Liver (tissue), 9 donors: ENCODE data around the gene CCM2L. TPM values are rescaled to one million over a fixed set of nuclear protein-coding genes. Genes with fewer than 3 reads are reported as not detected.

ENCODE experiments used
- DNase-seq: peaks from one replicate; pipeline ENCODE4 v3.0.0-alpha.2; 2017; ENCODE audit warnings: low spot score
- H3K27ac ChIP-seq, 2 donors: one replicate each; pipeline ENCODE4 v1.7.0; 2013; ENCODE audit warnings: inconsistent platforms in 2 of 2, low read length in 2 of 2, control low read depth in 1 of 2, low read depth in 1 of 2, mild to moderate bottlenecking in 1 of 2
- H3K27me3 ChIP-seq, 4 donors: one replicate each; pipeline versions ENCODE4 v1.6.1 to v1.7.0; 2013; ENCODE audit warnings: low read length in 3 of 4, inconsistent platforms in 1 of 4, mild to moderate bottlenecking in 1 of 4, moderate library complexity in 1 of 4; ENCODE audit not compliant: control insufficient read depth in 4 of 4, insufficient read depth in 4 of 4
- H3K36me3 ChIP-seq, 4 donors: one replicate each; pipeline versions ENCODE4 v1.6.1 to v1.7.0; 2013; ENCODE audit warnings: low read length in 3 of 4, mild to moderate bottlenecking in 3 of 4, low read depth in 1 of 4, moderate library complexity in 1 of 4; ENCODE audit not compliant: control insufficient read depth in 4 of 4, insufficient read depth in 3 of 4
- H3K4me1 ChIP-seq, 4 donors: one replicate each; pipeline versions ENCODE4 v1.6.1 to v1.7.0; 2013; ENCODE audit warnings: low read length in 3 of 4, mild to moderate bottlenecking in 3 of 4, moderate library complexity in 1 of 4; ENCODE audit not compliant: control insufficient read depth in 4 of 4, insufficient read depth in 4 of 4
- H3K4me3 ChIP-seq, 3 donors: one replicate each; pipeline versions ENCODE4 v1.6.1 to v1.7.0; 2013; ENCODE audit warnings: low read length in 3 of 3, control low read depth in 1 of 3, low read depth in 1 of 3, mild to moderate bottlenecking in 1 of 3
- H3K9ac ChIP-seq, 2 donors: one replicate each; pipeline ENCODE4 v1.7.0; 2013; ENCODE audit warnings: low read length in 2 of 2, mild to moderate bottlenecking in 2 of 2, moderate library complexity in 2 of 2, control low read depth in 1 of 2, low read depth in 1 of 2
- H3K9me3 ChIP-seq, 4 donors: one replicate each; pipeline versions ENCODE4 v1.6.1 to v1.7.0; 2013; ENCODE audit warnings: low read length in 3 of 4; ENCODE audit not compliant: control insufficient read depth in 4 of 4
- ATF3 ChIP-seq: IDR thresholded peaks from 2 replicates; pipeline ENCODE4 v1.6.1; 2016; ENCODE audit warnings: antibody characterized with exemption
- EGR1 ChIP-seq, 2 donors: IDR thresholded peaks; 2 replicates each; pipeline ENCODE4 v1.6.1; 2016 to 2018; ENCODE audit warnings: antibody characterized with exemption in 2 of 2, low read depth in 2 of 2
- FOXA1 ChIP-seq: IDR thresholded peaks from 2 replicates; pipeline ENCODE4 v1.6.1; 2016; ENCODE audit warnings: antibody characterized with exemption
- FOXA2 ChIP-seq: IDR thresholded peaks from 2 replicates; pipeline ENCODE4 v1.6.1; 2016; ENCODE audit warnings: antibody characterized with exemption
- GABPA ChIP-seq, 2 donors: IDR thresholded peaks in 1 of 2; conservative IDR thresholded peaks in 1 of 2; 2 replicates each; pipeline ENCODE4 v1.6.1; 2016; ENCODE audit warnings: antibody characterized with exemption in 2 of 2, mild to moderate bottlenecking in 1 of 2, moderate library complexity in 1 of 2
- HNF4A ChIP-seq, 2 donors: conservative IDR thresholded peaks; 2 replicates each; pipeline ENCODE4 v1.6.1; 2016; ENCODE audit warnings: antibody characterized with exemption in 2 of 2, mild to moderate bottlenecking in 2 of 2
- HNF4G ChIP-seq: IDR thresholded peaks from 2 replicates; pipeline ENCODE4 v1.6.1; 2016; ENCODE audit warnings: antibody characterized with exemption
- JUND ChIP-seq, 2 donors: IDR thresholded peaks; 2 replicates each; pipeline ENCODE4 v1.6.1; 2016; ENCODE audit warnings: antibody characterized with exemption in 2 of 2
- NR2F2 ChIP-seq: IDR thresholded peaks from 2 replicates; pipeline ENCODE4 v1.6.1; 2016; ENCODE audit warnings: antibody characterized with exemption
- RAD21 ChIP-seq, 2 donors: IDR thresholded peaks; 2 replicates each; pipeline ENCODE4 v1.6.1; 2016; ENCODE audit warnings: antibody characterized with exemption in 2 of 2, mild to moderate bottlenecking in 2 of 2
- SP1 ChIP-seq: IDR thresholded peaks from 2 replicates; pipeline ENCODE4 v1.6.1; 2018; ENCODE audit warnings: antibody characterized with exemption, mild to moderate bottlenecking
- TAF1 ChIP-seq: conservative IDR thresholded peaks from 2 replicates; pipeline ENCODE4 v1.6.1; 2016; ENCODE audit warnings: antibody characterized with exemption, mild to moderate bottlenecking
- YY1 ChIP-seq: IDR thresholded peaks from 2 replicates; pipeline ENCODE4 v1.6.1; 2016; ENCODE audit warnings: antibody characterized with exemption, mild to moderate bottlenecking
- WGBS: extraction: QIAGEN DNeasy Blood & Tissue Kit; methylation state at CpG from one replicate; pipeline ENCODE4 v1.1.7; 2013; 5-methylcytosine and 5-hydroxymethylcytosine counted together
- polyA plus RNA-seq, 2 donors: library from polyadenylated mRNA; stranded (reverse) in 1 of 2; unstranded in 1 of 2; fragments of 200-250 nt in 1 of 2; fragments of >200 nt in 1 of 2; fragmentation: Nextera tagmentation in 1 of 2; extraction: Ambion mirVana in 1 of 2; gene quantifications; one replicate each; pipeline versions ENCODE4 v1.2.1 to v1.2.3, GENCODE V29; 2013 to 2015
- total RNA-seq, 2 donors: library from RNA; depleted of rRNA; stranded (reverse); fragments of >200 nt; gene quantifications; one replicate each; pipeline ENCODE4 v1.2.3, GENCODE V29; 2014
- TF ChIP-seq, protein P1 (sequence below): IDR thresholded peaks from 2 replicates; pipeline ENCODE4 v1.6.1; 2016; ENCODE audit warnings: antibody characterized with exemption
- TF ChIP-seq, protein P2 (sequence below): fragments of 150-350 bp; IDR thresholded peaks from 2 replicates; pipeline ENCODE4 v1.5.1; 2017; ENCODE audit warnings: improper control_type of control experiment, low read depth, low read length; ENCODE audit not compliant: missing input control
- TF ChIP-seq, protein P3 (sequence below): IDR thresholded peaks from 2 replicates; pipeline ENCODE4 v1.6.1; 2016; ENCODE audit warnings: antibody characterized with exemption, mild to moderate bottlenecking
- donor health status: healthy.
- donor health status: healthy.
- donor health status: healthy.
- donor health status: healthy.
- donor health status: healthy.

CCM2L gene
- total and polyA plus RNA-seq, 4 donors = 0.31 to 2.1 (median 1.2) TPM

- H3K4me1 ChIP-seq = no peaks in the 10 kb centered on the region
- DNase-seq = no peak
- no peaks in the 10 kb centered on the region for H3K9me3 ChIP-seq
- no peak overlapping the region for H3K4me3 ChIP-seq
- TF ChIP-seq FOXA1 (no peak), NR2F2 (no peak), EGR1 (IDR thresholded peaks at IDR 0.05; ENCODE audit: low read depth in 2 of 2) (no peak)
- H3K27ac ChIP-seq = peak overlapping the region; percentile 2 to 66
- H3K27me3 ChIP-seq = no peaks in the 10 kb centered on the region
- no peaks in the 10 kb centered on the region for H3K36me3 ChIP-seq
- H3K9ac ChIP-seq = no peak overlapping the region
- 74% methylated on average over 4 of the region's 4 CpGs for WGBS
Measured at GRCh38 chr20:32063695-32064094, 53.5 kb downstream of the CCM2L start.

DNA sequence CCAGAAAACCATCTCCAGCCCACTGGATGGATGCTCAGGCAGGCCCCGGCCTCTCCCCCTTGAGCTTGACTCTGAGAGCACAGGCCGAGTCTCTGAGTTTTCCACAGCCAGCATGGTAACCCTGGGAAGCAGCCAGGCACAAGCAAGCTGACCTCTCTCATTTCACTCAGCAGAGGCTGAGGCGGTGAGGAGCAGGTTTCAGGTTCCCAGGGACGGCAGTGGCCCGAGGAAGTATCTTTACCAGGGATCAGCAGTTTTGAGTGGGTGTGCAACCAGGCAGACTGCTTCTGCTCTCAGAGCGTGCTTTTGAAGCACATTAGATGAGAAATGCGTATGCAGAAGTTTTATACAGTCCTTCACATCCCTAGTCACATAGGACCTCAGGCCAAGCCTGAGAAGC lies 54.4 kb downstream of the CCM2L start:
- Histone ChIP-seq H3K4me1 (no peaks in the 10 kb centered on the region), H3K27ac (no peak overlapping the region), H3K9ac (no peak overlapping the region)

More for the DNA sequence above, 54.4 kb downstream of the CCM2L start:
- no peak overlapping the region for H3K4me3 ChIP-seq
- no peak for DNase-seq
- TF ChIP-seq HNF4A (conservative IDR thresholded peaks at IDR 0.05) = no peak
- no peak for TF ChIP-seq YY1
- no peak for TF ChIP-seq NR2F2
- no peak for TF ChIP-seq GABPA (IDR thresholded peaks at IDR 0.05 in 1 of 2, conservative IDR thresholded peaks at IDR 0.05 in 1 of 2)
- TF ChIP-seq, protein P1, sequence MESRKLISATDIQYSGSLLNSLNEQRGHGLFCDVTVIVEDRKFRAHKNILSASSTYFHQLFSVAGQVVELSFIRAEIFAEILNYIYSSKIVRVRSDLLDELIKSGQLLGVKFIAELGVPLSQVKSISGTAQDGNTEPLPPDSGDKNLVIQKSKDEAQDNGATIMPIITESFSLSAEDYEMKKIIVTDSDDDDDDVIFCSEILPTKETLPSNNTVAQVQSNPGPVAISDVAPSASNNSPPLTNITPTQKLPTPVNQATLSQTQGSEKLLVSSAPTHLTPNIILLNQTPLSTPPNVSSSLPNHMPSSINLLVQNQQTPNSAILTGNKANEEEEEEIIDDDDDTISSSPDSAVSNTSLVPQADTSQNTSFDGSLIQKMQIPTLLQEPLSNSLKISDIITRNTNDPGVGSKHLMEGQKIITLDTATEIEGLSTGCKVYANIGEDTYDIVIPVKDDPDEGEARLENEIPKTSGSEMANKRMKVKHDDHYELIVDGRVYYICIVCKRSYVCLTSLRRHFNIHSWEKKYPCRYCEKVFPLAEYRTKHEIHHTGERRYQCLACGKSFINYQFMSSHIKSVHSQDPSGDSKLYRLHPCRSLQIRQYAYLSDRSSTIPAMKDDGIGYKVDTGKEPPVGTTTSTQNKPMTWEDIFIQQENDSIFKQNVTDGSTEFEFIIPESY = no peak
- TF ChIP-seq, protein P2, sequence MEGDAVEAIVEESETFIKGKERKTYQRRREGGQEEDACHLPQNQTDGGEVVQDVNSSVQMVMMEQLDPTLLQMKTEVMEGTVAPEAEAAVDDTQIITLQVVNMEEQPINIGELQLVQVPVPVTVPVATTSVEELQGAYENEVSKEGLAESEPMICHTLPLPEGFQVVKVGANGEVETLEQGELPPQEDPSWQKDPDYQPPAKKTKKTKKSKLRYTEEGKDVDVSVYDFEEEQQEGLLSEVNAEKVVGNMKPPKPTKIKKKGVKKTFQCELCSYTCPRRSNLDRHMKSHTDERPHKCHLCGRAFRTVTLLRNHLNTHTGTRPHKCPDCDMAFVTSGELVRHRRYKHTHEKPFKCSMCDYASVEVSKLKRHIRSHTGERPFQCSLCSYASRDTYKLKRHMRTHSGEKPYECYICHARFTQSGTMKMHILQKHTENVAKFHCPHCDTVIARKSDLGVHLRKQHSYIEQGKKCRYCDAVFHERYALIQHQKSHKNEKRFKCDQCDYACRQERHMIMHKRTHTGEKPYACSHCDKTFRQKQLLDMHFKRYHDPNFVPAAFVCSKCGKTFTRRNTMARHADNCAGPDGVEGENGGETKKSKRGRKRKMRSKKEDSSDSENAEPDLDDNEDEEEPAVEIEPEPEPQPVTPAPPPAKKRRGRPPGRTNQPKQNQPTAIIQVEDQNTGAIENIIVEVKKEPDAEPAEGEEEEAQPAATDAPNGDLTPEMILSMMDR = no peak
- TF ChIP-seq TAF1 = no peak
- TF ChIP-seq FOXA2 = no peak
- TF ChIP-seq FOXA1 = no peak
- no peak for TF ChIP-seq JUND (IDR thresholded peaks at IDR 0.05)
- no peak for TF ChIP-seq RAD21 (IDR thresholded peaks at IDR 0.05)
- TF ChIP-seq, protein P3, sequence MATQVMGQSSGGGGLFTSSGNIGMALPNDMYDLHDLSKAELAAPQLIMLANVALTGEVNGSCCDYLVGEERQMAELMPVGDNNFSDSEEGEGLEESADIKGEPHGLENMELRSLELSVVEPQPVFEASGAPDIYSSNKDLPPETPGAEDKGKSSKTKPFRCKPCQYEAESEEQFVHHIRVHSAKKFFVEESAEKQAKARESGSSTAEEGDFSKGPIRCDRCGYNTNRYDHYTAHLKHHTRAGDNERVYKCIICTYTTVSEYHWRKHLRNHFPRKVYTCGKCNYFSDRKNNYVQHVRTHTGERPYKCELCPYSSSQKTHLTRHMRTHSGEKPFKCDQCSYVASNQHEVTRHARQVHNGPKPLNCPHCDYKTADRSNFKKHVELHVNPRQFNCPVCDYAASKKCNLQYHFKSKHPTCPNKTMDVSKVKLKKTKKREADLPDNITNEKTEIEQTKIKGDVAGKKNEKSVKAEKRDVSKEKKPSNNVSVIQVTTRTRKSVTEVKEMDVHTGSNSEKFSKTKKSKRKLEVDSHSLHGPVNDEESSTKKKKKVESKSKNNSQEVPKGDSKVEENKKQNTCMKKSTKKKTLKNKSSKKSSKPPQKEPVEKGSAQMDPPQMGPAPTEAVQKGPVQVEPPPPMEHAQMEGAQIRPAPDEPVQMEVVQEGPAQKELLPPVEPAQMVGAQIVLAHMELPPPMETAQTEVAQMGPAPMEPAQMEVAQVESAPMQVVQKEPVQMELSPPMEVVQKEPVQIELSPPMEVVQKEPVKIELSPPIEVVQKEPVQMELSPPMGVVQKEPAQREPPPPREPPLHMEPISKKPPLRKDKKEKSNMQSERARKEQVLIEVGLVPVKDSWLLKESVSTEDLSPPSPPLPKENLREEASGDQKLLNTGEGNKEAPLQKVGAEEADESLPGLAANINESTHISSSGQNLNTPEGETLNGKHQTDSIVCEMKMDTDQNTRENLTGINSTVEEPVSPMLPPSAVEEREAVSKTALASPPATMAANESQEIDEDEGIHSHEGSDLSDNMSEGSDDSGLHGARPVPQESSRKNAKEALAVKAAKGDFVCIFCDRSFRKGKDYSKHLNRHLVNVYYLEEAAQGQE = no peak
- no peak for TF ChIP-seq HNF4G
- TF ChIP-seq SP1 = no peak
- TF ChIP-seq ATF3 = no peak
- no peaks in the 10 kb centered on the region for H3K36me3 ChIP-seq
- H3K9me3 ChIP-seq = no peaks in the 10 kb centered on the region
- no peaks in the 10 kb centered on the region for H3K27me3 ChIP-seq
- WGBS = 82% methylated on average over 7 of the region's 7 CpGs
